Fibroblast of lung (primary cell): ENCODE results near the gene MAML3.

Experiments
- CTCF ChIP-seq, 2 donors: IDR thresholded peaks in 1 of 2; conservative IDR thresholded peaks in 1 of 2; 1 replicate in 1 of 2; 2 replicates in 1 of 2; pipeline ENCODE4 v1.5.1; 2011 to 2012; ENCODE audit warnings: low read length in 2 of 2, control low read depth in 1 of 2, inconsistent platforms in 1 of 2, low read depth in 1 of 2, mild to moderate bottlenecking in 1 of 2
- EZH2 ChIP-seq: IDR thresholded peaks from 2 replicates; pipeline ENCODE4 v1.5.1; 2012; ENCODE audit warnings: low read length, control low read depth, mild to moderate bottlenecking; ENCODE audit errors: missing control alignments

DNA sequence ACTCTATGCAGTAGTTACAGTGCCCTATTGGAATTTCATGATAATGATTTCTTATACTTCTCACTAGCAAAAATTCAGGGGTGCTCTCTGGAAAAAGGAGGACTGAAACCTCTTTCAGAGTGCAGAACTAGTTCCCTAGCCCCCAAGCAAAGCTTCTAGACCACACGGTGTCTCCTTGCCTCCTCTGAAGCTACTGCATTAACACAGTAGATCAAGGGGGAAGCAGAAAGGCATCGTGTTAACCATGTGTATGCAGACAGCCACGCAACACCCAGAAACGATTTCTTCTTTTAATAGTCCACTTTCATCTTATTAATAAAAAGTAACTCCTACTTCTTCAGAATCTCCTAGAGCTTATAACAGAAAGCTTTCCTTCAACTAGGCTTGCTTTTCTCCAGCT is 44.7 kb downstream of the MAML3 start:
- TF ChIP-seq CTCF (conservative IDR thresholded peaks at IDR 0.05 in 1 of 2, IDR thresholded peaks at IDR 0.05 in 1 of 2; ENCODE audit: low read depth in 1 of 2, low read length in 2 of 2) (no peak), EZH2 (no peak)
